ENCODE results near the gene TM4SF4.
A peak's percentile ranks its signal among the peaks of the same experiment; 100 is the strongest.

The TM4SF4 gene

DNA sequence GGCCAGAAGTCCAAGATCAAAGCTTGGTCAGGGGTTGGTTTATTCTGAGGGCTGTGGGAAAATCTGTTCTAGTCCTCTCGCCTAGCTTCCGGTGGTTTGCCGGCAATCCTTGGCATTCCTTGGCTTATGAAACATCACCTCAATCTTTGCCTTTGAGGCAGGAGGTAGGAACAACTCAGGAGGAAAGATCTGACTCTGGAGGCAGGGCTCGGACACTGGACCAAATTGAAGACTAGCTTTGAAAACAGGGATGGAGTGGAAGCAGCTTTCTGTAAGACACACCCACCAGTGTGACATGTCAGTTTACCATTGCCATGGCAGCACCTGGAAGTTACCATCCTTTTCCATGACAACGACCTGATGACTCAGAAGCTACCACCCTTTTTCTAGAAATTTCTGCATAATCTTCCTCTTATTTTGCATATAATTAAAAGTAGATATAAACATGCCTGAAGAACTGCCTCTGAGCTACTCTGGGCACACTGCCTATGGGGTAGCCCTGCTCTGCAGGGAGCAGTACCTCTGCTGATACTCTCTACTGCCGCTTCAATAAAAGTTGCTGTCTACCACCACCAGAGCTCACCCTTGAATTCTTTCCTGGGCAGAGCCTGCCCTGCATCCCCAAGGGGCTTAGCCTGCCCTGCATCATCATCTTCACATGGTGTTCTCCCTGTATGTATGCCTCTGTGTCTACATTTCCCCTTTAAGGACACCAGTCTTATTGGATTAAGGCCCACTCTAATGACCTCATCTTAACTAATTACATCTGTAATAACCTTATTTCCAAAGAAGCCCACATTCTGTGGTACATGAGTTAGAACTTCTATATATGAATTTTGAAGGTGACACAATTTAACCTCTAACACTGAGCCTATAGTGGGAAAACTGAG lies 38.3 kb upstream of the TM4SF4 start:
- H3K4me3 ChIP-seq (ENCODE audit: low read depth, low read length): no peak overlapping the region
- TF ChIP-seq, protein P1, sequence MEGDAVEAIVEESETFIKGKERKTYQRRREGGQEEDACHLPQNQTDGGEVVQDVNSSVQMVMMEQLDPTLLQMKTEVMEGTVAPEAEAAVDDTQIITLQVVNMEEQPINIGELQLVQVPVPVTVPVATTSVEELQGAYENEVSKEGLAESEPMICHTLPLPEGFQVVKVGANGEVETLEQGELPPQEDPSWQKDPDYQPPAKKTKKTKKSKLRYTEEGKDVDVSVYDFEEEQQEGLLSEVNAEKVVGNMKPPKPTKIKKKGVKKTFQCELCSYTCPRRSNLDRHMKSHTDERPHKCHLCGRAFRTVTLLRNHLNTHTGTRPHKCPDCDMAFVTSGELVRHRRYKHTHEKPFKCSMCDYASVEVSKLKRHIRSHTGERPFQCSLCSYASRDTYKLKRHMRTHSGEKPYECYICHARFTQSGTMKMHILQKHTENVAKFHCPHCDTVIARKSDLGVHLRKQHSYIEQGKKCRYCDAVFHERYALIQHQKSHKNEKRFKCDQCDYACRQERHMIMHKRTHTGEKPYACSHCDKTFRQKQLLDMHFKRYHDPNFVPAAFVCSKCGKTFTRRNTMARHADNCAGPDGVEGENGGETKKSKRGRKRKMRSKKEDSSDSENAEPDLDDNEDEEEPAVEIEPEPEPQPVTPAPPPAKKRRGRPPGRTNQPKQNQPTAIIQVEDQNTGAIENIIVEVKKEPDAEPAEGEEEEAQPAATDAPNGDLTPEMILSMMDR (IDR thresholded peaks at IDR 0.05; ENCODE audit: insufficient read depth, low read length, missing control alignments): no peak
- ChIA-PET CTCF (interaction anchor here (0.7 kb wide), 1 partner anchor 83 kb away, joined by 3 read pairs; no protein-coding TSS in a partner anchor), POLR2A (no interaction called here)
- DNase-seq (ENCODE audit: low read depth, low spot score): no peak

GRCh38 chr3:149437286-149437685 lies 37.2 kb upstream of the TM4SF4 start:
- CTCF ChIA-PET: no interaction called here
- H3K4me3 ChIP-seq (ENCODE audit: low read depth, low read length): no peak overlapping the region
- TF ChIP-seq, protein P1 (IDR thresholded peaks at IDR 0.05; ENCODE audit: insufficient read depth, low read length, missing control alignments): no peak
- POLR2A ChIA-PET: no interaction called here
- DNase-seq (ENCODE audit: low read depth, low spot score): no peak

DNA sequence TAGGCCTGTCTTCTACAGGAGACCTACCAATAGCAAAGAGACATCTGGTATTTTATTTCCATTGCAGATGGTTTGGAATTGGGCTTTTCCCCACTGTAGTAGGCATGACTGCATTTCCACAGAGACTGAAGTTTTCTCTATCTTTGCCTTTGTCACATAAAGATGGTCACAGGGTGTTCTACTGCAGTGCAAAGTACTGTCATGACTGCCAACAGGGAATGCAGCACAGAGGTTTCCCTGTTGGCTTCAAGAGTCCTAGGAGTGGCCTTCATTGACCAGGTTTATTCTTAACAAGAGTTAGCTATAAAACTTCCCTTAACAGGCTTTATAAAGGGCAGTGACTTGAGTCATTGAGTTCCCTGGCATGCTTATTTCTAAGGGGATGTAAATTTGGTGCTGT lies 36.8 kb upstream of the TM4SF4 start:
- TF ChIP-seq, protein P1 (IDR thresholded peaks at IDR 0.05; ENCODE audit: insufficient read depth, low read length, missing control alignments): no peak
- ChIA-PET POLR2A (no interaction called here), CTCF (no interaction called here)
- H3K4me3 ChIP-seq (ENCODE audit: low read depth, low read length): no peak overlapping the region
- no peak for DNase-seq (ENCODE audit: low read depth, low spot score)

DNA sequence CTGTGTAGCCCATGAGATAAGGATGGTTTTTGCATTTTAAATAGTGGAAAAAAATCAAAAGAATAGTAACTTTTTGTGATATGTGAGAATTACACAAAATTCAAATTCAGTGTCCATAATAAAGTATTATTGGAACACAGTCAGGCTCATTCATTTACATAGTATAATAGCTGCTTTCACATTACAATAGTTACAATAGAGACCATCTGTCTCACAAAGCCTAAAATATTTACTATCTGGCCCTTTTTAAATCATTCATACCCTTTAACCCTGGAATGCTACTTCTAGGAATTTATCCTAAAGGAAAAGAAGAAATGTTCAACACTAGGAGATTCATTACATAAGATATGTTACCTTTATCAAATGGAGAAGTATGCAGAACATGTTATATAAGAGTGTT lies 35.5 kb upstream of the TM4SF4 start:
- no peak overlapping the region for H3K4me3 ChIP-seq (ENCODE audit: low read depth, low read length)
- CTCF ChIA-PET: no interaction called here
- DNase-seq (ENCODE audit: low read depth, low spot score): no peak
- POLR2A ChIA-PET: interaction anchor here (0.5 kb wide), 1 partner anchor 10 kb away, joined by 3 read pairs; no protein-coding TSS in a partner anchor
- TF ChIP-seq, protein P1 (IDR thresholded peaks at IDR 0.05; ENCODE audit: insufficient read depth, low read length, missing control alignments): no peak

DNA sequence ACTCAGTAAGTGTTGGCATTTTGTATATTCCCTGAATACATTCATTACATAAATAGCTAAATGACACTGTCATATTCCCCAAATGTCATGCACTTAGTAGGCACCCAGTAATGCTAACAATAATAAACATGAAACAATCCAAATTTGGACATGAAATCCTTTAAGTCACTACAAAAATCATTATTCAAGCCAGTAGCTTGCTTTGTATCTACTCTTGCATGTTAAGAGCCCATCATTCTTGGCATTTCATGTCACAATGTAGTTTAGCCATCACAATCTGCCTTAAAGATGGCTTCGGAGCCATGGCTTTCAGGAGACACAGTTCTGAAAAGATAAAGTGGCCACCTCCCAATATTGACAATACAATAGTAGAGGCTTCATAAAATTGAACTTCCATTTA lies 32.9 kb upstream of the TM4SF4 start:
- CTCF ChIA-PET: interaction anchor here (1.2 kb wide), 1 partner anchor 13 kb away, joined by 3 read pairs; no protein-coding TSS in a partner anchor
- DNase-seq (ENCODE audit: low read depth, low spot score): no peak
- POLR2A ChIA-PET: no interaction called here
- no peak overlapping the region for H3K4me3 ChIP-seq (ENCODE audit: low read depth, low read length)
- TF ChIP-seq, protein P1 (IDR thresholded peaks at IDR 0.05; ENCODE audit: insufficient read depth, low read length, missing control alignments): no peak

- DNase-seq (ENCODE audit: low read depth, low spot score): peak; percentile 38
- TF ChIP-seq, protein P1 (IDR thresholded peaks at IDR 0.05; ENCODE audit: insufficient read depth, low read length, missing control alignments): no peak
- no peak overlapping the region for H3K4me3 ChIP-seq (ENCODE audit: low read depth, low read length)
- POLR2A ChIA-PET: no interaction called here
- CTCF ChIA-PET: interaction anchor here (1.2 kb wide), 1 partner anchor 14 kb away, joined by 3 read pairs; no protein-coding TSS in a partner anchor
Observed at GRCh38 chr3:149442043-149442442, 32.5 kb upstream of the TM4SF4 start.
